Myocyte (in vitro differentiated cells): ENCODE results near the gene RIMBP3C. TPM values are rescaled to one million over a fixed set of nuclear protein-coding genes. Genes with fewer than 3 reads are reported as not detected.
"Not testable (repeated sequence)": the region's sequence is repeated elsewhere in the genome, so short reads cannot be mapped to it uniquely, and the experiment has no call there.

Source experiments
- DNase-seq: peaks from one replicate; pipeline ENCODE4 v3.0.0-alpha.2; 2012; ENCODE audit warnings: low read depth
- total RNA-seq: library from RNA; depleted of rRNA; stranded (reverse); fragments of >200 nt; gene quantifications from 2 replicates; pipeline ENCODE4 v1.2.3, GENCODE V29; 2014

Gene RIMBP3C
- total RNA-seq, 1 donor from 2014 or later, result not detected

DNA sequence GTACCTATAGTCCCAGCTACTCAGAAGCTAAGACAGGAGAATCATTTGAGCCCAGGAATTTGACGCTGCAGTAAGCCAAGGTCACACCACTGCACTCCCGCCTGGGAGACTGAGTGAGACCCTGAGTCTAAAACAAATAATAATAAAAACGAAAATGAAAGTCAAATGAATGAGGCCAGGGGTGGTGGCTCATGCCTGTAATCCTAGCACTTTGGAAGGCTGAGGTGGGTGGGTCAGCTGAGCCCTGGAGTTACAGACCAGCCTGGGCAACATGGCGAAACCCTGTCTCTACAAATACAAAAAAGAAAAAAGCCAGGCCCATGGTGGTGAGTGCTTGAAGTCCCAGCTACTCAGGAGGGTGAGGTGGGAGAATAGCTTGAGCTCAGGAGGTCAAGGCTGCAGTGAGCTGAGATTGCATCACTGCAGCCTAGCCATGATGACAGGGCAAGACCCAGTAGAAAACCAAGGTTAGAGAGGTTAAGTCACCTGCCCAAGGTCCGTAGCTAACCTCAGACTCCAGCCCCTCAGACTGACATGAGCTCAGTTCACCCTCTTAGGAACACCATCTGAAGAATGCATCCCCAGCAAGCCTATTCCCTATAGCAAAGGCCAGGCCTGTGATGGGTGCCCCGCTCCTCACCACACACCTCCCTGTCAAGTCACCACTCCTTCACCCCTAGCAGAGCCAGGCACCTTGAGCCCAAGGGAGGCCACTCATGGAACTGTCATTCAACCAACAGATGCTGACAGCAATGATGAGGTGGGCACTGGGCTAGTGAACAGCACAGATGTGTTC lies 24.4 kb downstream of the RIMBP3C start:
- DNase-seq, result not testable (repeated sequence)

DNA sequence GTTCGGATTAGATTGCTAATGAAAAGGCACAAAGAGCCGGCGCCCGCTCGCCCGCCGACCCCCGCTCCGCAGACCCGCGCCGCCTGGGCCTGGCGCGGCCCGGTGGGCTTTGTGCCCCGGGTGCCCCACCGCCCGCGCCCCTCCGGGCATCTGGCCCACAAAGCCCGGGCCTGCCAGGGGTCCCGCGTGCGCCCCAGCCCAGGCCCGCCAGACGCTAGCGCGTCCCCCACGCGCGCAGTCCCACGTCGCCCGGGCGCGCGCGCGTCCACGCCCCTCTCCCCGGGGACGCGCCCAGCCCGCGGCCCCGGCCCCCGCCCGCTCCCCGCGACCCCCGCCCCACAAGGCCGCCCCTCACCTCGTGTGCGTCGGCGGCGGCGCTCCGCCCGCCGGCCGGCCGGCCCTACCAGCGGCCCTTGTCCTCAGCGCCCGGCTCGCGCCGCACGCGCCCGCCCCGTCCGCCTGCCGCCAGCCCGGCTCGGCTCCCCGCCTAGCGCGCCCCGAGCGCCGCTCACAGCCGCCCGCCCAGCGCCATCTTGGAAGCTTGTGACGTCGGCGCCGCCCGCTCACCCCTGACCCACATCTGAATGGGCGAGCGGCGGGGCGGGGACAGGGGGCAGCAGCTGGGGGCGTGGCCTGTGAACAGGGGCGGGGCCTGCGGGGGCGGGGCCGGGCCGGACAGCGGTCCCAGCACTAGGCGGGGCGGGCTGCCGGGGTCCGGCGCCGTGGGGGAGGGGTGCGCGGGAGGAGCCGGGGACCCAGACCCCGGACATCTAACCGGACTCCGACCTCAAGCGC lies 34.1 kb downstream of the RIMBP3C start:
- DNase-seq, result not testable (repeated sequence)

DNA sequence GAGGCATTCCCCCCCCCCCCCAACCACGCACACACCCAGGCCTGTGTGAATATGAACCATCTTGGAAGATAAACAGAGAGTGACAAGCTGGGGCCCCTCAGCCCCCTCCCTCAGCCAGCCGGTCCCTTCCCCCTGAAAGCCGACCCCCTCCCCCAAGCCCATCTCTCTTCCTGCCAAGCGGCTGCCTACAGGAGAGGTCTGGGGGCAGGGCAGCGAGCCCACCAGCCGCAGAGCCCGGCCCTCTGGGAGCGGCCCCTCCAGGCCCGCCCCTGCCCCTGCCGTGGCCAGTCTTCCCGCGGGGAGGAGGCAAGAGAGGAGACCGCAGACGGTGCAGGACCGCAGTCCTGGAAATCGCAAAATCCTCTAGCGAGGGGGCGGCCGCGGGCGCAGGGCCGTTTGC lies 34.7 kb downstream of the RIMBP3C start:
- DNase-seq, result not testable (repeated sequence)

DNA sequence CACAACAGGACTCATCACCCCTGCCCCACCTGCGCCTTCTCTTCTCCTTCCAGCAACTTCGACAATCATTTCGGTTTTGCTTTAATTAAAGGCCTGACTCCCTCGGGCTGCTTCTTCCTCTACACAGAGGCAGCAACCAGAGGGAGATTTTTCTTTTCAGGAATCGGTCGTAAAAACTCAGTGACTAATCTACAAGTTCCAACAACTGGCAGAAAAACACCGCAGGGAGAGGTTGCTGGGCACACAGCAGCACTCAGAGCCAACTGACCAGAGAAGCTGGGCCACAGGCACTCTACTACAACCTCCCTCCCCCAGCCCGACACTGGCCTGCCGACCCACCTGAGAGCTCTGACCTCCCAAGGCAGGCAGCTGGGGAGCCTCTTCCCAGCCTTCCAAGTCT lies 36.0 kb downstream of the RIMBP3C start:
- DNase-seq, result not testable (repeated sequence)

DNA sequence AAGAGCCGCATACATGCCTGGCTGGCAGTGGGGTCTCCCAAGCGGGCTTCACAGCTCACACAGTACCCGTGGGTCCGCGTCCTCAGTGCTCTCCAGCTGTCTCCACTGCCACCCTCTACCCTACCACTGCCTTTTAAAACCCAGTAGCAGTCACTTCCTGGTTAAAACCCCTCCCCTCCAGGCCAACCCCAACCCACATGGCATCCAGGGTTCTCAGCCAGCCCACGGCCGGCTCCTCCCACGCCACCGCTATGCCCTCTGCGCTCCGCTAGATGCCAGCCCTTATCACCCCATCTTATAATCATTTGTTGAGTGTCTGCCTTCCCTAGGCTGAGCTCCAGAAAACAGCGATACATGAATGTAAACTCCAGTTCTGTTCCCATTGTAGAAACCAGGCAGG lies 37.1 kb downstream of the RIMBP3C start:
- DNase-seq, result not testable (repeated sequence)

DNA sequence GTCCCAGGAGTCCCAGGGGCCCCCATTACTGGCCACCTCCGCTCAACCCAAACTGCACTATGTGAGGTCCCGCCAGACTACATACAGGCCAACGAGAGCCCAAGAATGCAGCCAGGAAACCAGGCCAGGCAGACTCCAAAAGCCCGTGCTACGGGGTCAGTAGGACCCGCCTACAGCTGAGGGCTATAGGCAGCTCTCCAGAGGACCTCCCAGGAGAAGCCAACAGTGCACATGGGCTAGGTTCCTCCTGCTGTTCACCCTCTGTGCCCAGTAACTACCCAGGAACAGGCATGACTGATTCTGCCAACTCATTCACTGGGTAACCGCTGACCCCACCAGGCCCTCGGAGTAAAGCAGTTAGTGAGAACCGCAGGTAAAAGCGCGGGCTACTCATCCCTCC lies 39.2 kb downstream of the RIMBP3C start:
- not testable (repeated sequence) for DNase-seq

DNA sequence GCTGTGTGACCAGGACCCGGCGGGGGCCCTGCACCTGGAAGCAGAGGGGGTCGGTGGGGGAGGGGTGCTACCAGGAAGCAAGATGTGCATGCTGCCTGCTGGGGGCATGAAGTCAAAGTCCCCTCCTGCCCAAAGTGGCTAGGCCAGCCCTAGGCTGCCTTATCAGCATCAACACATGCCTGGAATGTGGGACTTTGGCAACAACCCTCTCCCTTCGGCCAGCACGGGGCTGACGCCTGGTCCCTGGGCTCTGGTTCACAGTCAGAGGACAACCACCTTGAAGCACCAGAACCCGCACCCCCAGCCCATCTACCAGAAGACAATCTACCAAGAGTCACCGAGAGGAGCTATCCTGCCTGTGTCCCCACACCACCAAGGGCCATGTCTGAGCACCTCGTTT lies 40.9 kb downstream of the RIMBP3C start:
- not testable (repeated sequence) for DNase-seq

DNA sequence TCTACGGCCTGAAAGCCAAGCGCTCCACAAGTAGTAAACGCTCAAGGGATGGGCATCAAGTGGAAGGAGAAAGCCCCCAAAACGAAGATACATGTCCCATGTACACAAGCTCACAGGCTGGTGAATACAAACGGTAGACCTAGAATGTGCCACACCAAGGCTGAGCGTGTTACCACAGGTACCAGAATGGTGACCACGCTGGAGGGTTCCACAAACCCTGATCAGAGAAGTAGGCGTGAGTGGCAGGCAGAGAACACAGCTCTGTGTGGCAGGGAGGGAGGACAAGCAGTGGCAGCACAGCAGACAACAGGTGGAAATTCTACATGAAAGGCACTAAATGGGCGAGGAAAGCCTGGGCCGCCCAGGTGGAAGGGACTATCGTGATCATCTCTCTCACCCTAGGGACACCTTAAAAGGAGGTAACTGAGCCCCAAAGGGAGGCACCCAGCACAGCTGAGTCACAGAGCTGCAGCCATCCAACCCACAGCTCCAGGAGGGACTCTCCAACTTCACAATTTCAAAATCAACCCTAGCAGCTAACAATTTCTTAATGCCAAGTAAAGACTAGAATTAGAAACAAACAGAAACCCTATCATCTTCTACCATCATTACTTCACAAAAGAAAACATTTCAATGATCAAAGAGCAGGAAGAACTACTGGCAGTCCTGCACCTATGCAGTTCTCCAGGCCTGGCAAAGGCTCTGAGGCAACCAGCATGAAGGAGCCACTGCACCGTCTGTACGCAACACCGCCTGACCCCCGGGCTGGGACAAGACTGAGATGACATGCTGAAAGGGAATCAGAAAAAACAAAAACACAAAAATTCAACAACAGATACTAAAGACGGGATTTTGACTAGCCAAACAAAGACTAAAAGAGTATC lies 51.4 kb downstream of the RIMBP3C start:
- DNase-seq, result not testable (repeated sequence)

DNA sequence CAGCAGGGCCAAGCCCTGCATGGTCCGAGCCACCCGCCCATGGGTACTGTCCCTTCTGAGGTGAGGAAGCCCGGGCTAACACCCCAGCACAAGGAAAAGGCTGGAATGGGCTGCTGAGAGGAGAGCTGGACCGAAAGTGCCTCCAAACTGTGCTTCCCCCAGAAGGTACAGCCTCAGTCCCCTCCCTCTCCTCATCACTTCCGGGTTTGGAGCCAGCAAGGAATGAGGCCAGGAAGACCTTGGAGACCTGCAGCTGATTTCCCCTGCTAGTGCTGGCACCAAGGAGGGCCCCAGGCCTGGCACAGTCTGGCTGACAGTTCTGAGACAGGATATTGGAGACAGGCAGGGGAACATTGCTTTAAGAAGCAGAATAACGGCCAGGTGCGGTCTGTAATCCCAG lies 52.8 kb downstream of the RIMBP3C start:
- not testable (repeated sequence) for DNase-seq

DNA sequence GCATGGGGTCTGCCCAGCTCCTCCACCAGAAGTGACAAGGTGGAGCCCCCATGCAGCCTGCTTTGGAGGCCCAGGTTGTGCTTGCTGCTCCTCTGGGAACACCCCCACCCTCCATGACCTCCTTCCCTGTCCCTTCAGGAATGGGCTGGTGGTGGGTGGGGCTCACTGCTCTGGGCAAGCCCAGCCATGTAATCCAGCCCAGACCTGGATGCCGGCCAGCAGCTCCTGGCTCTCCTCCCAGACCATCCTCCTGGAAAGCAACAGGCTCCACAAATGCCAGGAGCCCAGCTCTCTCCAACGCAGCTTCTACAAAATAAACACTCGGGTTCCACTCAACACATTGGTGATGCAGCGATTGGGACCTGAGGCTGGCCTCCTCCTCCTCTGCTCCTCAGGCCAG lies 53.3 kb downstream of the RIMBP3C start:
- not testable (repeated sequence) for DNase-seq

Other genes starting within 250 kb of the RIMBP3C start
- 0.42 and 0.80 TPM in 2 replicates for gene RIMBP3B, start 167.7 kb downstream of the RIMBP3C start, total RNA-seq
- 1.9 and 2.3 TPM in 2 replicates for gene HIC2, start 134.1 kb downstream of the RIMBP3C start, total RNA-seq
- 0.52 and 0.75 TPM in 2 replicates for gene TMEM191C, start 84.1 kb downstream of the RIMBP3C start, total RNA-seq
- gene UBE2L3, start 16.3 kb upstream of the RIMBP3C start, total RNA-seq, result 70.4 TPM in 2 replicates
- gene YDJC, start 78.6 kb upstream of the RIMBP3C start, total RNA-seq, result 13.3 and 20.4 TPM in 2 replicates
- 0.13 and 0.57 TPM in 2 replicates for gene CCDC116, start 81.3 kb upstream of the RIMBP3C start, total RNA-seq
- gene SDF2L1, start 90.8 kb upstream of the RIMBP3C start, total RNA-seq, result 37.8 and 63.1 TPM in 2 replicates
- 26.8 and 30.1 TPM in 2 replicates for gene PPIL2, start 114.6 kb upstream of the RIMBP3C start, total RNA-seq
- 2.6 and 7.8 TPM in 2 replicates for gene YPEL1, start 184.3 kb upstream of the RIMBP3C start, total RNA-seq